Transverse colon (tissue), 4 donors: ENCODE data around the gene CCDC107.

Source experiments
- CTCF ChIP-seq, 5 experiments: fragments of 200-600 bp in 3 of 5; fragments of 450-650 bp in 2 of 5; sonication (generic) in 3 of 5; IDR thresholded peaks; 1 replicate in 2 of 5; 2 replicates in 3 of 5; pipeline ENCODE4 v1.5.1; 2016 to 2017; ENCODE audit warnings: antibody characterized with exemption in 5 of 5, inconsistent platforms in 3 of 5, mild to moderate bottlenecking in 2 of 5, moderate library complexity in 1 of 5
- POLR2A ChIP-seq: fragments of 450-650 bp; IDR thresholded peaks from one replicate; pipeline ENCODE4 v1.6.1; 2016; ENCODE audit warnings: antibody characterized with exemption, mild to moderate bottlenecking, moderate library complexity
- POLR2AphosphoS5 ChIP-seq, 3 donors: sonication (generic); formaldehyde crosslinking; IDR thresholded peaks; one replicate each; pipeline ENCODE4 v1.6.1; 2016; ENCODE audit warnings: antibody characterized with exemption in 3 of 3

GRCh38 chr9:35708146-35708545 lies 50.1 kb downstream of the CCDC107 start:
- no peak for TF ChIP-seq CTCF (IDR thresholded peaks at IDR 0.05)
- TF ChIP-seq POLR2AphosphoS5 (IDR thresholded peaks at IDR 0.05) = no peak
- no peak for TF ChIP-seq POLR2A
